Measurements from ENCODE around the gene CSMD2.

GRCh38 chr1:33986390-33987095, 178.5 kb downstream of the CSMD2 start:
- TF ChIP-seq POLR2A (IDR thresholded peaks at IDR 0.05; ENCODE audit: low read depth, low read length) (no peak), CTCF (conservative IDR thresholded peaks at IDR 0.05; ENCODE audit: low read depth, low read length) (no peak), MAZ (IDR thresholded peaks at IDR 0.05; ENCODE audit: borderline replicate concordance, low read depth, low read length) (no peak), MXI1 (IDR thresholded peaks at IDR 0.05; ENCODE audit: borderline replicate concordance, low read depth, low read length) (no peak), RCOR1 (IDR thresholded peaks at IDR 0.05; ENCODE audit: insufficient replicate concordance, low read length) (no peak), CHD1 (IDR thresholded peaks at IDR 0.05; ENCODE audit: low read depth, low read length) (no peak), FOS (IDR thresholded peaks at IDR 0.05; ENCODE audit: low read depth, low read length) (no peak)
